22Rv1 (cell line): Measurements from ENCODE around the gene GRM8.

ENCODE experiments used
- CTCF ChIP-seq: fragments of 450-650 bp; IDR thresholded peaks from 2 replicates; pipeline ENCODE4 v1.5.1; 2017; ENCODE audit warnings: mild to moderate bottlenecking
- ZFX ChIP-seq: fragments of 450-650 bp; IDR thresholded peaks from 2 replicates; pipeline ENCODE4 v1.6.1; 2017; ENCODE audit warnings: antibody characterized with exemption, borderline replicate concordance

- TF ChIP-seq CTCF (no peak), ZFX (no peak)
Measured at GRCh38 chr7:127091620-127092019, 161.1 kb downstream of the GRM8 start.
